IPS DF 6.9 (cell line): ENCODE results near the gene C2orf68.
"Not testable (repeated sequence)": the region's sequence is repeated elsewhere in the genome, so short reads cannot be mapped to it uniquely, and the experiment has no call there.

Experiments
- DNase-seq: peaks from one replicate; pipeline ENCODE4 v3.0.0-alpha.2; 2013; ENCODE audit warnings: low read depth, low spot score
- H3K27ac ChIP-seq: one replicate; pipeline ENCODE4 v1.5.1; 2013; ENCODE audit warnings: low read length, control low read depth
- H3K27me3 ChIP-seq: 2 replicates; pipeline ENCODE4 v1.6.1; 2013; ENCODE audit warnings: mild to moderate bottlenecking, low read length; ENCODE audit not compliant: control insufficient read depth, insufficient read depth
- H3K36me3 ChIP-seq: 2 replicates; pipeline ENCODE4 v1.6.1; 2013; ENCODE audit warnings: low read length; ENCODE audit not compliant: control insufficient read depth, insufficient read depth
- H3K4me1 ChIP-seq: 2 replicates; pipeline ENCODE4 v1.6.1; 2013; ENCODE audit warnings: low read length; ENCODE audit not compliant: control insufficient read depth, insufficient read depth
- H3K4me3 ChIP-seq: 2 replicates; pipeline ENCODE4 v1.5.1; 2013; ENCODE audit warnings: mild to moderate bottlenecking, low read length
- H3K9me3 ChIP-seq: 2 replicates; pipeline ENCODE4 v1.6.1; 2013; ENCODE audit warnings: low read length, inconsistent platforms; ENCODE audit not compliant: control insufficient read depth, insufficient read depth
- WGBS: extraction: QIAGEN DNeasy Blood & Tissue Kit; methylation state at CpG from one replicate; pipeline ENCODE4 v1.1.7; 2013; ENCODE audit warnings: mixed read lengths, missing lambda C conversion rate; ENCODE audit not compliant: insufficient read length, insufficient coverage; 5-methylcytosine and 5-hydroxymethylcytosine counted together

Gene C2orf68

GRCh38 chr2:85564144-85564563 is 47.7 kb downstream of the C2orf68 start:
- H3K27ac ChIP-seq, result no peak overlapping the region

GRCh38 chr2:85561280-85562212 is 50.3 kb downstream of the C2orf68 start, which contains the start of gene GGCX:
Gene GGCX (minus strand): TSS chr2:85561493. CDS start chr2:85561428, 65 bp downstream.
- no peaks in the 10 kb centered on the region for H3K9me3 ChIP-seq
- no peaks in the 10 kb centered on the region for H3K4me1 ChIP-seq
- DNase-seq, result peak; percentile 84
- no CpG with 5 or more reads among the region's 64 CpGs for WGBS
- H3K27me3 ChIP-seq, result no peaks in the 10 kb centered on the region
- H3K36me3 ChIP-seq, result 0 out of 2 replicates have a peak, but pooled peaks cover 3% of the 10 kb centered on the region
- peak within 1 kb of the TSS; percentile 57; the same call in 1 of the 2 replicates for H3K4me3 ChIP-seq
- H3K27ac ChIP-seq, result no peak within 1 kb of the TSS

More at GRCh38 chr2:85564144-85564563, 47.7 kb downstream of the C2orf68 start:
- no peak overlapping the region for H3K4me3 ChIP-seq
- DNase-seq, result no peak
- H3K9me3 ChIP-seq, result no peaks in the 10 kb centered on the region
- no peaks in the 10 kb centered on the region for H3K27me3 ChIP-seq
- no peaks in the 10 kb centered on the region for H3K36me3 ChIP-seq
- no CpG with 5 or more reads among the region's 5 CpGs for WGBS
- no peaks in the 10 kb centered on the region for H3K4me1 ChIP-seq

- H3K36me3 ChIP-seq, result 0 out of 2 replicates have a peak, but pooled peaks cover 3% of the 10 kb centered on the region
- whole genome bisulfite sequencing, result no CpG with 5 or more reads among the region's 14 CpGs
- H3K27me3 ChIP-seq, result no peaks in the 10 kb centered on the region
- H3K9me3 ChIP-seq, result no peaks in the 10 kb centered on the region
- DNase-seq, result no peak
- H3K4me1 ChIP-seq, result no peaks in the 10 kb centered on the region
- no peak overlapping the region for H3K27ac ChIP-seq
- H3K4me3 ChIP-seq, result peak overlapping the region; percentile 57; the same call in 1 of the 2 replicates
These were observed 51.0 kb downstream of the C2orf68 start for GRCh38 chr2:85560812-85561279.

GRCh38 chr2:85560403-85560726 is 51.5 kb downstream of the C2orf68 start:
- not testable (repeated sequence) for H3K4me1 ChIP-seq

GRCh38 chr2:85558160-85558559 is 53.7 kb downstream of the C2orf68 start:
- WGBS, result no CpG with 5 or more reads among the region's 1 CpG
- Histone ChIP-seq H3K9me3 (no peaks in the 10 kb centered on the region), H3K36me3 (peaks cover 12% of the 10 kb centered on the region; the same call in 1 of the 2 replicates), H3K4me3 (no peak overlapping the region), H3K27me3 (no peaks in the 10 kb centered on the region), H3K4me1 (no peaks in the 10 kb centered on the region), H3K27ac (no peak overlapping the region)
- no peak for DNase-seq

More at GRCh38 chr2:85560403-85560726, 51.5 kb downstream of the C2orf68 start:
- not testable (repeated sequence) for H3K27me3 ChIP-seq, H3K9me3 ChIP-seq, H3K36me3 ChIP-seq, H3K27ac ChIP-seq, DNase-seq
- H3K4me3 ChIP-seq, result peak overlapping the region; percentile 57; the same call in 1 of the 2 replicates
- WGBS, result no CpG with 5 or more reads among the region's 12 CpGs

GRCh38 chr2:85557130-85557529 is 54.7 kb downstream of the C2orf68 start:
- no CpG with 5 or more reads among the region's 5 CpGs for WGBS
- Histone ChIP-seq H3K27ac (no peak overlapping the region), H3K4me1 (no peaks in the 10 kb centered on the region), H3K27me3 (no peaks in the 10 kb centered on the region), H3K9me3 (no peaks in the 10 kb centered on the region), H3K4me3 (no peak overlapping the region), H3K36me3 (peaks cover 12% of the 10 kb centered on the region; the same call in 1 of the 2 replicates)
- no peak for DNase-seq
